Measurements from ENCODE around the gene ARHGAP8.

Gene ARHGAP8

GRCh38 chr22:44783581-44783980 is 31.2 kb downstream of the ARHGAP8 start:
- in situ Hi-C loops (cut with HindIII; ENCODE audit: low sequenced_read_pairs), result no loop called here
- DNase-seq (ENCODE audit: low read depth, low spot score), result no peak
- TF ChIP-seq, protein P1, sequence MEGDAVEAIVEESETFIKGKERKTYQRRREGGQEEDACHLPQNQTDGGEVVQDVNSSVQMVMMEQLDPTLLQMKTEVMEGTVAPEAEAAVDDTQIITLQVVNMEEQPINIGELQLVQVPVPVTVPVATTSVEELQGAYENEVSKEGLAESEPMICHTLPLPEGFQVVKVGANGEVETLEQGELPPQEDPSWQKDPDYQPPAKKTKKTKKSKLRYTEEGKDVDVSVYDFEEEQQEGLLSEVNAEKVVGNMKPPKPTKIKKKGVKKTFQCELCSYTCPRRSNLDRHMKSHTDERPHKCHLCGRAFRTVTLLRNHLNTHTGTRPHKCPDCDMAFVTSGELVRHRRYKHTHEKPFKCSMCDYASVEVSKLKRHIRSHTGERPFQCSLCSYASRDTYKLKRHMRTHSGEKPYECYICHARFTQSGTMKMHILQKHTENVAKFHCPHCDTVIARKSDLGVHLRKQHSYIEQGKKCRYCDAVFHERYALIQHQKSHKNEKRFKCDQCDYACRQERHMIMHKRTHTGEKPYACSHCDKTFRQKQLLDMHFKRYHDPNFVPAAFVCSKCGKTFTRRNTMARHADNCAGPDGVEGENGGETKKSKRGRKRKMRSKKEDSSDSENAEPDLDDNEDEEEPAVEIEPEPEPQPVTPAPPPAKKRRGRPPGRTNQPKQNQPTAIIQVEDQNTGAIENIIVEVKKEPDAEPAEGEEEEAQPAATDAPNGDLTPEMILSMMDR (IDR thresholded peaks at IDR 0.05; ENCODE audit: low read depth, low read length), result no peak
- H3K4me3 ChIP-seq (ENCODE audit: low read depth, low read length), result no peak overlapping the region

- in situ Hi-C loops (cut with HindIII; ENCODE audit: low sequenced_read_pairs), result no loop called here
- TF ChIP-seq, protein P1 (IDR thresholded peaks at IDR 0.05; ENCODE audit: low read depth, low read length), result no peak
Observed at GRCh38 chr22:44786136-44786535, 33.8 kb downstream of the ARHGAP8 start.

GRCh38 chr22:44786610-44787009 is 34.2 kb downstream of the ARHGAP8 start:
- no peak for DNase-seq (ENCODE audit: low read depth, low spot score)
- in situ Hi-C loops (cut with HindIII; ENCODE audit: low sequenced_read_pairs), result no loop called here
- H3K4me3 ChIP-seq (ENCODE audit: low read depth, low read length), result no peak overlapping the region
- TF ChIP-seq, protein P1 (IDR thresholded peaks at IDR 0.05; ENCODE audit: low read depth, low read length), result no peak

More at GRCh38 chr22:44786136-44786535, 33.8 kb downstream of the ARHGAP8 start:
- DNase-seq (ENCODE audit: low read depth, low spot score), result no peak
- H3K4me3 ChIP-seq (ENCODE audit: low read depth, low read length), result no peak overlapping the region

DNA sequence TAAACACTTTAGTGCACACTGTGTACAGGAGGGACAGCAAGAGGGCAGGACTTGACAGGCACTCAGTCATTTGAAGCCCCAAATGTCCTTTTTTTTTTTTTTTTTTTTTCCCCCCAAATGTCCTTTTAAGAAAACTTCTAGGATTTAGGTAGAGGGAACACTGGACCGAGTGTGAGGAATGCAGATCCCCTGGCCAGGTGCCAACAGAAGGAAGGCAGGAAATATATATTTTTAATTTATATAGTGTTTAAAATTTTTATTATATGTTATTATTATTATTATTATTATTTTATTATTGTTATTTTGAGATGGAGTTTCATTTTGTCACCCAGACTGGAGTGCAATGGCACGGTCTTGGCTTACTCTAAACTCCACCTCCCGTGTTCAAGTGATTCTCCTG is 35.5 kb downstream of the ARHGAP8 start:
- in situ Hi-C loops (cut with HindIII; ENCODE audit: low sequenced_read_pairs), result no loop called here
- no peak overlapping the region for H3K4me3 ChIP-seq (ENCODE audit: low read depth, low read length)
- no peak for DNase-seq (ENCODE audit: low read depth, low spot score)
- TF ChIP-seq, protein P1 (IDR thresholded peaks at IDR 0.05; ENCODE audit: low read depth, low read length), result no peak

GRCh38 chr22:44793106-44793505 is 40.7 kb downstream of the ARHGAP8 start:
- in situ Hi-C loops (cut with HindIII; ENCODE audit: low sequenced_read_pairs), result no loop called here
- TF ChIP-seq, protein P1 (IDR thresholded peaks at IDR 0.05; ENCODE audit: low read depth, low read length), result no peak
- DNase-seq (ENCODE audit: low read depth, low spot score), result no peak
- no peak overlapping the region for H3K4me3 ChIP-seq (ENCODE audit: low read depth, low read length)

GRCh38 chr22:44793506-44794172 is 41.3 kb downstream of the ARHGAP8 start:
- no peak for DNase-seq (ENCODE audit: low read depth, low spot score)
- in situ Hi-C loops (cut with HindIII; ENCODE audit: low sequenced_read_pairs), result no loop called here
- H3K4me3 ChIP-seq (ENCODE audit: low read depth, low read length), result no peak overlapping the region
- TF ChIP-seq, protein P1 (IDR thresholded peaks at IDR 0.05; ENCODE audit: low read depth, low read length), result no peak

Measured in astrocyte of the spinal cord (primary cell).